SK-N-SH treated with all-trans-retinoic acid at 6 μM for 48 hours (cell line): Measurements from ENCODE around the gene ULBP3.

Experiments used
- ATAC-seq: fragments of 200-7000 bp; cut with Tn5 transposase; 3 replicates; pipeline ENCODE4 v1.9.1; 2020; ENCODE audit warnings: mild to moderate bottlenecking, moderate library complexity
- ARNTL ChIP-seq: fragments of 450-650 bp; formaldehyde crosslinking; IDR thresholded peaks from 2 replicates; pipeline ENCODE4 v1.5.0; 2020; ENCODE audit warnings: low read depth, mild to moderate bottlenecking, moderate library complexity, borderline replicate concordance
- BACH2 ChIP-seq: fragments of 250-450 bp; sonication (Bioruptor Pico); IDR thresholded peaks from 2 replicates; pipeline ENCODE4 v1.9.0; 2021; ENCODE audit warnings: mild to moderate bottlenecking, borderline replicate concordance
- CSDC2 ChIP-seq: fragments of 250-450 bp; sonication (Bioruptor Pico); IDR thresholded peaks from 2 replicates; pipeline ENCODE4 v1.5.0; 2020; ENCODE audit warnings: mild to moderate bottlenecking, moderate library complexity
- CSRNP3 ChIP-seq: fragments of 250-450 bp; sonication (Bioruptor Pico); IDR thresholded peaks from 2 replicates; pipeline ENCODE4 v1.5.1; 2021; ENCODE audit warnings: mild to moderate bottlenecking, moderate library complexity
- ESRRG ChIP-seq: fragments of 250-450 bp; sonication (Bioruptor Pico); IDR thresholded peaks from 2 replicates; pipeline ENCODE4 v1.6.1; 2021; ENCODE audit warnings: mild to moderate bottlenecking
- GLIS3 ChIP-seq: fragments of 250-450 bp; sonication (Bioruptor Pico); IDR thresholded peaks from 2 replicates; pipeline ENCODE4 v1.5.0; 2020; ENCODE audit warnings: mild to moderate bottlenecking, moderate library complexity
- ISL1 ChIP-seq: fragments of 250-450 bp; sonication (Bioruptor Pico); IDR thresholded peaks from 2 replicates; pipeline ENCODE4 v2.1.2; 2022; ENCODE audit warnings: mild to moderate bottlenecking, moderate library complexity
- OSR1 ChIP-seq: fragments of 250-450 bp; sonication (Bioruptor Pico); IDR thresholded peaks from 2 replicates; pipeline ENCODE4 v1.8.0; 2022; ENCODE audit warnings: moderate library complexity, mild to moderate bottlenecking, inconsistent platforms
- PATZ1 ChIP-seq: fragments of 250-450 bp; sonication (Bioruptor Pico); IDR thresholded peaks from 2 replicates; pipeline ENCODE4 v1.8.0; 2020; ENCODE audit warnings: mild to moderate bottlenecking, moderate library complexity, borderline replicate concordance
- POU6F1 ChIP-seq: fragments of 250-450 bp; sonication (Bioruptor Pico); IDR thresholded peaks from 2 replicates; pipeline ENCODE4 v1.8.0; 2021; ENCODE audit warnings: low read depth, mild to moderate bottlenecking, moderate library complexity, borderline replicate concordance
- PPARA ChIP-seq: fragments of 250-450 bp; sonication (Bioruptor Pico); IDR thresholded peaks from 2 replicates; pipeline ENCODE4 v1.5.0; 2020; ENCODE audit warnings: mild to moderate bottlenecking, borderline replicate concordance
- RARB ChIP-seq: fragments of 250-450 bp; sonication (Bioruptor Pico); IDR thresholded peaks from 2 replicates; pipeline ENCODE4 v1.8.0; 2021; ENCODE audit warnings: mild to moderate bottlenecking, moderate library complexity
- SNAI2 ChIP-seq: fragments of 250-450 bp; sonication (Bioruptor Pico); IDR thresholded peaks from 2 replicates; pipeline ENCODE4 v1.5.0; 2020; ENCODE audit warnings: mild to moderate bottlenecking, moderate library complexity
- TCF4 ChIP-seq: fragments of 250-450 bp; sonication (Bioruptor Pico); IDR thresholded peaks from 2 replicates; pipeline ENCODE4 v1.8.0; 2021; ENCODE audit warnings: mild to moderate bottlenecking, moderate library complexity, borderline replicate concordance
- TOX ChIP-seq: fragments of 250-450 bp; sonication (Bioruptor Pico); IDR thresholded peaks from 2 replicates; pipeline ENCODE4 v1.8.0; 2021; ENCODE audit warnings: mild to moderate bottlenecking, moderate library complexity, borderline replicate concordance
- TSHZ2 ChIP-seq: fragments of 250-450 bp; sonication (Bioruptor Pico); IDR thresholded peaks from 2 replicates; pipeline ENCODE4 v1.5.0; 2020; ENCODE audit warnings: mild to moderate bottlenecking, moderate library complexity
- ZC3H10 ChIP-seq: fragments of 250-450 bp; sonication (Bioruptor Pico); IDR thresholded peaks from 2 replicates; pipeline ENCODE4 v1.5.1; 2021; ENCODE audit warnings: mild to moderate bottlenecking, moderate library complexity
- ZFP3 ChIP-seq: fragments of 250-450 bp; sonication (Bioruptor Pico); IDR thresholded peaks from 2 replicates; pipeline ENCODE4 v1.5.0; 2020; ENCODE audit warnings: mild to moderate bottlenecking, moderate library complexity
- ZFP30 ChIP-seq: fragments of 450-650 bp; formaldehyde crosslinking; IDR thresholded peaks from 2 replicates; pipeline ENCODE4 v1.5.0; 2022; ENCODE audit warnings: mild to moderate bottlenecking, moderate library complexity
- ZNF565 ChIP-seq: fragments of 450-650 bp; formaldehyde crosslinking; conservative IDR thresholded peaks from 2 replicates; pipeline ENCODE4 v1.5.0; 2020; ENCODE audit warnings: low read depth, mild to moderate bottlenecking, moderate library complexity
- ZNF70 ChIP-seq: fragments of 450-650 bp; formaldehyde crosslinking; IDR thresholded peaks from 2 replicates; pipeline ENCODE4 v1.5.0; 2020; ENCODE audit warnings: mild to moderate bottlenecking, moderate library complexity
- ZNF8 ChIP-seq: fragments of 450-650 bp; formaldehyde crosslinking; IDR thresholded peaks from 2 replicates; pipeline ENCODE4 v1.5.0; 2020; ENCODE audit warnings: mild to moderate bottlenecking, moderate library complexity

ULBP3 gene

GRCh38 chr6:150116200-150116800 is 47.4 kb upstream of the ULBP3 start:
- TF ChIP-seq TSHZ2 (CRISPR knock-in tag) (no peak), ZNF8 (CRISPR knock-in tag) (no peak), OSR1 (CRISPR knock-in tag) (no peak), ISL1 (CRISPR knock-in tag) (no peak), ZC3H10 (CRISPR knock-in tag) (no peak), PPARA (CRISPR knock-in tag) (no peak), RARB (CRISPR knock-in tag) (no peak), ZFP3 (no peak), ZNF565 (CRISPR knock-in tag) (no peak), GLIS3 (no peak), ESRRG (CRISPR knock-in tag) (no peak), SNAI2 (CRISPR knock-in tag) (no peak), TOX (no peak)
- no peak for ATAC-seq

- TF ChIP-seq SNAI2 (CRISPR knock-in tag) (no peak), RARB (CRISPR knock-in tag) (no peak), TSHZ2 (CRISPR knock-in tag) (no peak), ISL1 (CRISPR knock-in tag) (no peak), POU6F1 (CRISPR knock-in tag) (no peak), ZC3H10 (CRISPR knock-in tag) (no peak), PATZ1 (CRISPR knock-in tag) (no peak)
- no peak for ATAC-seq
These were observed 46.8 kb upstream of the ULBP3 start for GRCh38 chr6:150115769-150116168.

GRCh38 chr6:150112233-150112632 is 43.3 kb upstream of the ULBP3 start:
- ATAC-seq, result no peak
- TF ChIP-seq POU6F1 (CRISPR knock-in tag), result no peak
- TF ChIP-seq CSDC2 (CRISPR knock-in tag), result no peak
- TF ChIP-seq OSR1 (CRISPR knock-in tag), result no peak
- TF ChIP-seq ZC3H10 (CRISPR knock-in tag), result no peak
- TF ChIP-seq PPARA (CRISPR knock-in tag), result no peak
- TF ChIP-seq SNAI2 (CRISPR knock-in tag), result no peak
- no peak for TF ChIP-seq ISL1 (CRISPR knock-in tag)
- no peak for TF ChIP-seq ESRRG (CRISPR knock-in tag)
- TF ChIP-seq ZNF565 (CRISPR knock-in tag), result no peak
- no peak for TF ChIP-seq BACH2 (CRISPR knock-in tag)
- TF ChIP-seq ZFP30 (CRISPR knock-in tag), result no peak
- no peak for TF ChIP-seq PATZ1 (CRISPR knock-in tag)
- no peak for TF ChIP-seq TCF4 (CRISPR knock-in tag)
- no peak for TF ChIP-seq ZNF70 (CRISPR knock-in tag)
- no peak for TF ChIP-seq ARNTL (CRISPR knock-in tag)
- TF ChIP-seq RARB (CRISPR knock-in tag), result no peak
- TF ChIP-seq CSRNP3 (CRISPR knock-in tag), result no peak
